Kidney epithelial cell (primary cell): Measurements from ENCODE around the gene LRIG3. TPM values are rescaled to one million over a fixed set of nuclear protein-coding genes. Genes with fewer than 3 reads are reported as not detected.
A peak's percentile ranks its signal among the peaks of the same experiment; 100 is the strongest.
"Not testable (repeated sequence)": the region's sequence is repeated elsewhere in the genome, so short reads cannot be mapped to it uniquely, and the experiment has no call there.

ENCODE experiments used
- DNase-seq: peaks from one replicate; pipeline ENCODE4 v3.0.0-alpha.2; 2010; ENCODE audit warnings: low read depth
- H3K27me3 ChIP-seq: 2 replicates; pipeline ENCODE4 v1.6.0; 2011; ENCODE audit warnings: low read length; ENCODE audit not compliant: control insufficient read depth, insufficient read depth
- H3K36me3 ChIP-seq: 2 replicates; pipeline ENCODE4 v1.5.1; 2011; ENCODE audit warnings: low read length; ENCODE audit not compliant: control insufficient read depth, insufficient read depth
- H3K4me3 ChIP-seq: 2 replicates; pipeline ENCODE4 v1.5.1; 2011; ENCODE audit warnings: low read depth, mild to moderate bottlenecking, control low read depth, low read length
- total RNA-seq: library from RNA; depleted of rRNA; stranded (reverse); fragments of >200 nt; gene quantifications from 2 replicates; pipeline ENCODE4 v1.2.3, GENCODE V29; 2015
- TF ChIP-seq, protein P1 (sequence below): IDR thresholded peaks from 2 replicates; pipeline ENCODE4 v1.5.1; 2011; ENCODE audit warnings: mild to moderate bottlenecking, moderate library complexity, low read length, control low read depth, inconsistent platforms; ENCODE audit not compliant: insufficient read depth, poor library complexity, severe bottlenecking

LRIG3 gene
- total RNA-seq, 1 donor from 2014 or later: 57.9 TPM

- DNase-seq: peak; percentile 87
- Histone ChIP-seq H3K27me3 (no peaks in the 10 kb centered on the region), H3K4me3 (no peak overlapping the region), H3K36me3 (peaks cover 5% of the 10 kb centered on the region)
- TF ChIP-seq, protein P1, sequence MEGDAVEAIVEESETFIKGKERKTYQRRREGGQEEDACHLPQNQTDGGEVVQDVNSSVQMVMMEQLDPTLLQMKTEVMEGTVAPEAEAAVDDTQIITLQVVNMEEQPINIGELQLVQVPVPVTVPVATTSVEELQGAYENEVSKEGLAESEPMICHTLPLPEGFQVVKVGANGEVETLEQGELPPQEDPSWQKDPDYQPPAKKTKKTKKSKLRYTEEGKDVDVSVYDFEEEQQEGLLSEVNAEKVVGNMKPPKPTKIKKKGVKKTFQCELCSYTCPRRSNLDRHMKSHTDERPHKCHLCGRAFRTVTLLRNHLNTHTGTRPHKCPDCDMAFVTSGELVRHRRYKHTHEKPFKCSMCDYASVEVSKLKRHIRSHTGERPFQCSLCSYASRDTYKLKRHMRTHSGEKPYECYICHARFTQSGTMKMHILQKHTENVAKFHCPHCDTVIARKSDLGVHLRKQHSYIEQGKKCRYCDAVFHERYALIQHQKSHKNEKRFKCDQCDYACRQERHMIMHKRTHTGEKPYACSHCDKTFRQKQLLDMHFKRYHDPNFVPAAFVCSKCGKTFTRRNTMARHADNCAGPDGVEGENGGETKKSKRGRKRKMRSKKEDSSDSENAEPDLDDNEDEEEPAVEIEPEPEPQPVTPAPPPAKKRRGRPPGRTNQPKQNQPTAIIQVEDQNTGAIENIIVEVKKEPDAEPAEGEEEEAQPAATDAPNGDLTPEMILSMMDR: no peak
Measured at GRCh38 chr12:58873496-58873895, 46.8 kb downstream of the LRIG3 start.

GRCh38 chr12:58871556-58871955 lies 48.7 kb downstream of the LRIG3 start:
- Histone ChIP-seq H3K36me3 (peaks cover 4% of the 10 kb centered on the region), H3K4me3 (no peak overlapping the region), H3K27me3 (no peaks in the 10 kb centered on the region)
- TF ChIP-seq, protein P1: no peak
- no peak for DNase-seq

DNA sequence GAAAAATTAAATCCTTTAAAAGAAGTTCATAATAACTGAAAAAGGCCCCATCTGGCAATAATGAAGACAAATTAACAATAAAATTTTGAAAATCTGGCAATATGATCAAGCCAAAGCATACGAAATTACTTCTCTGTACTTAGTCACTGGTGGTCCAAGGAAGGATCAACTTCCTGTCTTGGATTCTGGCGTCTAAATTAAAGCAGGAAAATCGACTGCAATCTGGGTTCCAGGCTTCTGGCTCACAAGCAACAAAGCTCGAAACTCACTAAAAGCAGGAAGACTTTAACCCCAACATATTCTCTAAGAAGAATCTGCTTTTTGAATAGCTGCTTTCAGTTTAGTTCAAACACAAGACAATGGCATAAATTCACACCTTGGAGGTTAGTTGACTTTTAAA lies 49.7 kb downstream of the LRIG3 start:
- TF ChIP-seq, protein P1: no peak
- DNase-seq: no peak
- peaks cover 4% of the 10 kb centered on the region for H3K36me3 ChIP-seq
- no peaks in the 10 kb centered on the region for H3K27me3 ChIP-seq
- no peak overlapping the region for H3K4me3 ChIP-seq

DNA sequence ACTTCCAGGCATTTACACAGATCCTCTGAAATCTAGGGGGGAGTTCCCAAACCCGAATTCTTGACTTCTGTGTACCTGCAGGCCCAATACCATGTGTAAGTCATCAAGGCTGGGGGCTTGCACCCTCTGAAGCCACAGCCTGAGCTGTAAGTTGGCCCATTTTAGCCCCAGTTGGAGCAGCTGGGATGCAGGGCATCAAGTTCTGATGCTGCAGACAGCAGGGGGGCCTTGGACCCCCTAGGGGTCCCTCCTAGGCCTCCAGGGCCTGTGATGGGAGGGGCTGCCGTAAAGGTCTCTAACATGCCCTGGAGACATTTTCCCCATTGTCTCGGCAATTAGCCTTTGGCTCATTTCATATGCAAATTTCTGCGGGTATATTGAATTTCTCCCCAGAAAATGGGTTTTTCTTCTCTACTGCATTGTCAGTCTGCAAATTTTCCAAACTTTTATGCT lies 59.5 kb downstream of the LRIG3 start:
- H3K4me3 ChIP-seq: no peak overlapping the region
- TF ChIP-seq, protein P1: no peak
- no peak for DNase-seq
- no peaks in the 10 kb centered on the region for H3K36me3 ChIP-seq
- H3K27me3 ChIP-seq: no peaks in the 10 kb centered on the region

DNA sequence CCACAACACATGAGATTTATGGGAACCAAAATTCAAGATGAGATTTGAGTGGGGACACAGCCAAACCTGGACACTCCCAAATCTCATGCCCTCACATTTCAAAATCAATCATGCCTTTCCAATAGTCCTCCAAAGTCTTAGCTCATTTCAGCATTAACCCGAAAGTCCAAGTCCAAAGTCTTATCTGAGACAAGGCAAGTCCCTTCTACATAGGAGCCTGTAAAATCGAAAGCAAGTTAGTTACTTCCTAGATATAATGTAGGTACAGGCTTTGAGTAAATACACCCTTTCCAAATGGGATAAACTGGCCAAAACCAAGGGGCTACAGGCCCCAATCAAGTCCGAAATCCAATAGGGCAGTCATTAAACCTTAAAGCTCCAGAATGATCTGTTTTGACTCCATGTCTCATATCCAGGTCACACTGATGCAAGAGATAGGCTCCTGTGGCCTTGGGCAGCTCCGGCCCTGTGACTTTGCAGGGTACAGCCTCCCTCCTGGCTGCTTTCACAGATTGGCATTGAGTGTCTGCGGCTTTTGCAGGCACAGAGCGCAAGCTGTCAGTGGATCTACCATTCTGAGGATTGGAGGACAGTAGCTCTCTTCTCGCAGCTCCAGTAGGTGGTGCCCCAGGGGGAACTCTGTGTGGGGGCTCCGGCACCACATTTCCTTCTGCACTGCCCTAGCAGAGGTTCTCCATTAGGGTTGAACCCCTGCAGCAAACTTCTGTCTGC lies 60.1 kb downstream of the LRIG3 start:
- H3K36me3 ChIP-seq: no peaks in the 10 kb centered on the region

DNA sequence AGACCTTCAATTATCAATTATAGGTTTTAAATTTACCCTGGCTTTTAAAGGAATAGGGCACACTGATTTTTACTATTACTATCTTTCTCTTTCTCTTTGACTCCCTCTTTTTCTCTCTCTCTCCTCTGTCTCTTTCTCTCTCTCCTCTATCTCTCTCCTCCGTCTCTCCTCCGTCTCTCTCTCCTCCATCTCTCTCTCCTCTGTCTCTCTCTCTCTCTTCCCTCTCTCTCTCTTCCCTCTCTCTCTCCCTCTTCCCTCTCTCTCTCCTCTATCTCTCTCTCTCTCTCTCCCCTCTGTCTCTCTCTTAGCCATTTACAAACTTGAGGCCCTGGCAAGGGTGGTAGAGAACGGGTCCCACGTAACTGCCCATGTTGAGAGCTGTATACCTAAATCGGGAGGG lies 62.3 kb downstream of the LRIG3 start:
- Histone ChIP-seq H3K4me3 (no peak overlapping the region), H3K36me3 (no peaks in the 10 kb centered on the region)
- TF ChIP-seq, protein P1: no peak

More for the DNA sequence above, 60.1 kb downstream of the LRIG3 start:
- DNase-seq: no peak
- Histone ChIP-seq H3K27me3 (no peaks in the 10 kb centered on the region), H3K4me3 (no peak overlapping the region)
- TF ChIP-seq, protein P1: no peak

GRCh38 chr12:58857206-58857605 lies 63.1 kb downstream of the LRIG3 start:
- H3K4me3 ChIP-seq, H3K27me3 ChIP-seq, H3K36me3 ChIP-seq, DNase-seq: not testable (repeated sequence)

More for the DNA sequence above, 62.3 kb downstream of the LRIG3 start:
- no peaks in the 10 kb centered on the region for H3K27me3 ChIP-seq
- no peak for DNase-seq

GRCh38 chr12:58855630-58856029 lies 64.7 kb downstream of the LRIG3 start:
- not testable (repeated sequence) for H3K4me3 ChIP-seq, DNase-seq, H3K36me3 ChIP-seq, H3K27me3 ChIP-seq
